Stimulated activated CD4-positive, alpha-beta T cell treated with anti-CD3 and anti-CD28 coated beads, Interleukin-4, amount 100 ng/mL, for 4 hours (primary cell): ENCODE measurements around the gene RAD51B.

Experiments
- DNase-seq, 2 experiments: peaks; one replicate each; pipeline ENCODE4 v3.0.0-alpha.2; 2020

RAD51B gene

GRCh38 chr14:68476212-68477109 lies 656.9 kb downstream of the RAD51B start:
- no peak for DNase-seq

- no peak for DNase-seq
These were observed 657.5 kb downstream of the RAD51B start for GRCh38 chr14:68477110-68477455.

GRCh38 chr14:68477461-68478085 lies 658.0 kb downstream of the RAD51B start:
- no peak for DNase-seq

GRCh38 chr14:68479247-68479646 lies 659.7 kb downstream of the RAD51B start:
- no peak for DNase-seq

GRCh38 chr14:68482018-68482417 lies 662.4 kb downstream of the RAD51B start:
- DNase-seq = no peak

GRCh38 chr14:68482772-68483395 lies 663.3 kb downstream of the RAD51B start:
- DNase-seq = no peak

- DNase-seq = no peak
These were observed 666.6 kb downstream of the RAD51B start for GRCh38 chr14:68486033-68486732.

- no peak for DNase-seq
These were observed 667.2 kb downstream of the RAD51B start for GRCh38 chr14:68486809-68487208.

- no peak for DNase-seq
These were observed 668.4 kb downstream of the RAD51B start for GRCh38 chr14:68487805-68488590.

GRCh38 chr14:68491793-68492192 lies 672.2 kb downstream of the RAD51B start:
- DNase-seq = no peak

- no peak for DNase-seq
These were observed 673.0 kb downstream of the RAD51B start for GRCh38 chr14:68492381-68493151.

GRCh38 chr14:68493152-68493911 lies 673.8 kb downstream of the RAD51B start:
- DNase-seq = no peak

- no peak for DNase-seq
These were observed 675.8 kb downstream of the RAD51B start for GRCh38 chr14:68495101-68496039.

GRCh38 chr14:68497011-68497410 lies 677.4 kb downstream of the RAD51B start:
- no peak for DNase-seq

- DNase-seq = no peak
These were observed 679.9 kb downstream of the RAD51B start for GRCh38 chr14:68499451-68499850.

- DNase-seq = no peak
These were observed 681.6 kb downstream of the RAD51B start for GRCh38 chr14:68501171-68501570.

- DNase-seq = no peak
These were observed 682.1 kb downstream of the RAD51B start for GRCh38 chr14:68501614-68502052.

GRCh38 chr14:68502230-68502629 lies 682.7 kb downstream of the RAD51B start:
- DNase-seq = no peak

GRCh38 chr14:68503186-68503825 lies 683.7 kb downstream of the RAD51B start:
- DNase-seq = no peak
